T-helper 2 cell treated with Interferon-gamma antibody and Interleukin-4, amounts not matched to agents 5 μg/mL and 100 μg/mL, for 36 hours (primary cell): ENCODE data around the gene SLC25A26.

Experiments used
- DNase-seq: peaks from one replicate; pipeline ENCODE4 v3.0.0; 2021; ENCODE audit warnings: low spot score
- H3K27ac Mint-ChIP-seq: one replicate; pipeline ENCODE4 v1.8.0; 2021; ENCODE audit warnings: mild to moderate bottlenecking, mixed read lengths
- H3K27me3 Mint-ChIP-seq: one replicate; pipeline ENCODE4 v1.8.0; 2021; ENCODE audit warnings: low read depth, mixed read lengths
- H3K36me3 Mint-ChIP-seq: one replicate; pipeline ENCODE4 v1.8.0; 2021; ENCODE audit warnings: low read depth, mixed read lengths
- H3K4me1 Mint-ChIP-seq: one replicate; pipeline ENCODE4 v1.8.0; 2021; ENCODE audit warnings: low read depth, mixed read lengths
- H3K4me3 Mint-ChIP-seq: one replicate; pipeline ENCODE4 v1.8.0; 2022; ENCODE audit warnings: mild to moderate bottlenecking, moderate library complexity, mixed read lengths
- H3K9me3 Mint-ChIP-seq: one replicate; pipeline ENCODE4 v1.8.0; 2021; ENCODE audit warnings: mixed read lengths

Gene SLC25A26

GRCh38 chr3:66237552-66237951 lies 16.8 kb downstream of the SLC25A26 start:
- Mint-ChIP-seq H3K27ac (no peak overlapping the region), H3K27me3 (no peaks in the 10 kb centered on the region), H3K4me1 (peaks cover 12% of the 10 kb centered on the region), H3K36me3 (peaks cover 47% of the 10 kb centered on the region), H3K4me3 (no peak overlapping the region), H3K9me3 (peaks cover 43% of the 10 kb centered on the region)
- no peak for DNase-seq

- DNase-seq = peak; percentile 23
- Mint-ChIP-seq H3K36me3 (peaks cover 61% of the 10 kb centered on the region), H3K4me3 (no peak overlapping the region), H3K27ac (no peak overlapping the region), H3K27me3 (no peaks in the 10 kb centered on the region), H3K9me3 (peaks cover 38% of the 10 kb centered on the region), H3K4me1 (peaks cover 12% of the 10 kb centered on the region)
These were observed 18.8 kb downstream of the SLC25A26 start for GRCh38 chr3:66239513-66240123.

DNA sequence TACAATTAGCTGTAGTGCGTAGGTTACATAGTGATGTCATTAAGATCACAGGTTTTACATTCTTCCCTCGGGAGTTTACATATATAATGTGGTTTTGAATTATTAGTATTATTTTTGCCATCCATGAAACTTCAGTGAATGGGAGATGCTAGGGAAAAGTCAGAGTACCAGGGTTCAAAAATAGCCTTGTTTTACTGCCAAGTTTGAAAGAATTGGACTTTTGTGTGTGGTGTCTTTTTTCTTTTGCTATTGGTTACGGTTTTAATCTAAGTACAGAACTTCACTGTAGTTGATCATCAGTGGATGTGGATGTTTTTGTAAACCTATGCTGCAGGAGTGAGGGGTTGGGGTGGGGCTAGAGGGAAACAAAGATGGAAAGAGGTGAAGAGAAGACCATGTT lies 20.7 kb downstream of the SLC25A26 start:
- H3K4me3 Mint-ChIP-seq = no peak overlapping the region
- peaks cover 25% of the 10 kb centered on the region for H3K9me3 Mint-ChIP-seq
- H3K36me3 Mint-ChIP-seq = peaks cover 63% of the 10 kb centered on the region
- H3K27me3 Mint-ChIP-seq = no peaks in the 10 kb centered on the region
- H3K27ac Mint-ChIP-seq = no peak overlapping the region
- no peak for DNase-seq
- H3K4me1 Mint-ChIP-seq = peaks cover 12% of the 10 kb centered on the region

GRCh38 chr3:66242788-66243464 lies 22.1 kb downstream of the SLC25A26 start:
- H3K4me1 Mint-ChIP-seq = peaks cover 9% of the 10 kb centered on the region
- H3K4me3 Mint-ChIP-seq = no peak overlapping the region
- peaks cover 17% of the 10 kb centered on the region for H3K9me3 Mint-ChIP-seq
- no peaks in the 10 kb centered on the region for H3K27me3 Mint-ChIP-seq
- DNase-seq = no peak
- H3K27ac Mint-ChIP-seq = no peak overlapping the region
- peaks cover 52% of the 10 kb centered on the region for H3K36me3 Mint-ChIP-seq

- H3K36me3 Mint-ChIP-seq = peaks cover 18% of the 10 kb centered on the region
- no peak overlapping the region for H3K4me3 Mint-ChIP-seq
- no peak for DNase-seq
- H3K27me3 Mint-ChIP-seq = no peaks in the 10 kb centered on the region
- no peak overlapping the region for H3K27ac Mint-ChIP-seq
- peaks cover 1% of the 10 kb centered on the region for H3K4me1 Mint-ChIP-seq
- H3K9me3 Mint-ChIP-seq = no peaks in the 10 kb centered on the region
These were observed 27.8 kb downstream of the SLC25A26 start for GRCh38 chr3:66248641-66249040.

DNA sequence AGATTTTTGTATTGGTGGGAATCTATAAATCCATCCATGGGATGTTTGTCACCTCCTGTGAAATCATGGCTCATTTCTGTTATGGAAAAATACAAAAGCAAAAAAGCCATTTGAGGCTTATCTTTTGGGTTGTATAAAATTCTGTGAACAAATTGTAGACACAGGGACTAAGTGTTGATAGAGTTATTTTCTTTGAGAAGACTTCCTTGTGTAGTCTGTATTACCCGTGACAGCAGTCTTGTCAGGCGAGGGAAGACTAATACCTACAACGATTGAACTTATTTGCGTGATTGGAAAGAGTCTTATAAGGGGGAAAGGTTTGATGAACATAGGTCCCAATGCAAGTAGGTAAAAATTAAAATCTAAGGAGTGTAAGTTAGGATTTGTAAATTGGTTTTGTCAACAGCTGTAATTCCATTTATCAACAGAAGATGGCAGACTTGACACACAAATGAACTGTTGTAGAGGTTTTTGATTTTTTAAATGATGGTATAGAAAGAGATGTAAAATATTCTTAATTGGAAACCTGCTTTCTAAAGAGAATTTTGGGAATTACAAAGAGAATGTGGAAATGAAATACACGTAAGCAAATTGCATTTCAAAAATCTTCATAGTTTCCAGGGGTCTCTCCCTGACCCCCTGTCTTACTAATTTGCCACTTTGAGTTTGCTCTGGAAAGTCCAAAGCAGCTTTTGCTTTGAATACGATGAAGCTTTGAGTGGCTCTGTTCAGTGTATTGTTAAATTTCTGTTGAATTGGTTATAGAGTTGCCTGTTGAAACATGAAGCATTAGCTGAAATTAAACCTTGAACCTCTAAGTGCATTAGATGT lies 33.2 kb downstream of the SLC25A26 start:
- H3K27me3 Mint-ChIP-seq = no peaks in the 10 kb centered on the region
- H3K36me3 Mint-ChIP-seq = peaks cover 4% of the 10 kb centered on the region
- no peak overlapping the region for H3K27ac Mint-ChIP-seq
- DNase-seq = no peak
- H3K9me3 Mint-ChIP-seq = no peaks in the 10 kb centered on the region
- peaks cover 4% of the 10 kb centered on the region for H3K4me1 Mint-ChIP-seq
- no peak overlapping the region for H3K4me3 Mint-ChIP-seq

DNA sequence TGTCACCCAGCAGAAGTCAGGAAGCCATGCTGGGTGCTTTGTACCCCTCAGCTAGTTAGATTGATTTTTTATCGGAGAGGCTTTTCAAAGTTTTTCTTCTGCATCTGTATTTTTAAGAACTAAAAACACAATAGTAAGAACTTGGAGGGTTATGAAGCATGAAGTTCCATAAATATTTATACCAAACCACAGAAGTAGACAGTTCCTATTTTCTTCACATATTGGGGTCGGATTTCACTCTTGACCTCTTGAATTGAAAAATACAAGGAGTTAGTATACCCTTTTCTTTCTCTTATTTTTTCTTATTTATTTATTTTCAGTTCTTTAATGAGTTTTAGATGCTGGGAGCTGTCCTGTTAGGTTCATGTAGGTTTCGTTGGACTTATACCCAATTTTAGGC lies 35.1 kb downstream of the SLC25A26 start:
- Mint-ChIP-seq H3K4me1 (peaks cover 3% of the 10 kb centered on the region), H3K4me3 (no peak overlapping the region), H3K27ac (no peak overlapping the region), H3K36me3 (peaks cover 2% of the 10 kb centered on the region), H3K27me3 (no peaks in the 10 kb centered on the region), H3K9me3 (no peaks in the 10 kb centered on the region)
- DNase-seq = no peak

- Mint-ChIP-seq H3K27me3 (no peaks in the 10 kb centered on the region), H3K4me3 (no peak overlapping the region), H3K27ac (no peak overlapping the region), H3K4me1 (peaks cover 3% of the 10 kb centered on the region), H3K36me3 (peaks cover 2% of the 10 kb centered on the region), H3K9me3 (no peaks in the 10 kb centered on the region)
- no peak for DNase-seq
These were observed 36.0 kb downstream of the SLC25A26 start for GRCh38 chr3:66256806-66257205.

DNA sequence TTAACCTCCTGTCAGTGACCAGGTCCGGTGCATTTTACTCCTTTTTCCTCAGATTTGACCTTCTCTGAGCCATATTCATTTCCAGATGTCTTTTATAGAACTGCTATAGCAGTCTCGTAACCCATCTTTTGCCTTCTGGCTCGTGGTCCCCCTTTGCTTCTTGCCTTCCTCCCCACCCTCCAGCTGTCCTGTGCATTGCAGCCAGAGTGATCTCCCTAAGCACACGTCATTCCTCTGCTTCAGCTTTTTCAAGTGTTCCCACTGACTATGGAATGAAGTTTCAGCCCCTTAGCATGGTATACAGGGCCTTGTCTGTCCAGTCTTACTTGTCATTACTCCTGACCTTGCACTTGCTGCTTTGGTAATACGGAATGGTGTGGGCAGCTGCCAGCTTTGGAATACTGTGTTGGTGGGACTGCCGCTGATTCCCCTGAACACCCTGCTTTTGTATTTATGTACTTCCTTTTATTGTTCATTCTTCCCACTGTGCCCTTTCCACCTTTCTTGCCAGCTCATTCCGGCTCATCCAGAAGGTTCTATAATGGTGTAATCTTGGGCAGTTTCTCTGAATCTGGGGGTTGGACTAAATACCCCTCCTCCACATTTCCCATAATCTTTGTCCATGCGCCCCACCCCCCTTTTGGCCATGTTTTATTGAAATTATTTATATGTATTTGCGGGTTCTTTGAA lies 38.9 kb downstream of the SLC25A26 start:
- Mint-ChIP-seq H3K4me1 (peaks cover 3% of the 10 kb centered on the region), H3K36me3 (peaks cover 2% of the 10 kb centered on the region), H3K27ac (no peak overlapping the region), H3K4me3 (no peak overlapping the region), H3K27me3 (no peaks in the 10 kb centered on the region), H3K9me3 (no peaks in the 10 kb centered on the region)
- DNase-seq = no peak

DNA sequence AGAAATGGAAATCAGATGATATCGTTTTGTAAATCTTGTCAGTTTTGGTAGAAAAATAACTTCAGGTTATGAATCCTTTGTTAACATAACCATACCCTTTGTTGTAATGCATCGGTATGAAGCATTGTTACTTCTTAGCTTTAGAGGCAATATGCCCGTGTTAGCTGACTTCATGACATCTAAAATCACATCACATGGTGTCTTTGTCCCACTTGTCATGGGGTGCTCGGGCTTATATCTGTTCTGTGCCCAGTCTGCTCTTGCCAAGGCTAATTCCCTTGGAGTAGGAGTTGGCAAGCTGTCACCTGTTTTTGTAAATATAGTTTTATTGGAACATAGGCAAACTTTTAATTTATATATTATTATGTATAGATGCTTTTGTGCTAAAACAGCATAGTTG lies 39.6 kb downstream of the SLC25A26 start:
- Mint-ChIP-seq H3K4me3 (no peak overlapping the region), H3K9me3 (no peaks in the 10 kb centered on the region), H3K4me1 (peaks cover 3% of the 10 kb centered on the region), H3K27me3 (no peaks in the 10 kb centered on the region), H3K27ac (no peak overlapping the region), H3K36me3 (peaks cover 2% of the 10 kb centered on the region)
- DNase-seq = no peak

GRCh38 chr3:66261355-66261754 lies 40.6 kb downstream of the SLC25A26 start:
- no peak overlapping the region for H3K27ac Mint-ChIP-seq
- H3K36me3 Mint-ChIP-seq = peaks cover 2% of the 10 kb centered on the region
- H3K27me3 Mint-ChIP-seq = no peaks in the 10 kb centered on the region

GRCh38 chr3:66265649-66266048 lies 44.8 kb downstream of the SLC25A26 start:
- H3K27me3 Mint-ChIP-seq = no peaks in the 10 kb centered on the region

More at GRCh38 chr3:66261355-66261754, 40.6 kb downstream of the SLC25A26 start:
- Mint-ChIP-seq H3K4me3 (no peak overlapping the region), H3K9me3 (no peaks in the 10 kb centered on the region), H3K4me1 (peaks cover 3% of the 10 kb centered on the region)
- no peak for DNase-seq

DNA sequence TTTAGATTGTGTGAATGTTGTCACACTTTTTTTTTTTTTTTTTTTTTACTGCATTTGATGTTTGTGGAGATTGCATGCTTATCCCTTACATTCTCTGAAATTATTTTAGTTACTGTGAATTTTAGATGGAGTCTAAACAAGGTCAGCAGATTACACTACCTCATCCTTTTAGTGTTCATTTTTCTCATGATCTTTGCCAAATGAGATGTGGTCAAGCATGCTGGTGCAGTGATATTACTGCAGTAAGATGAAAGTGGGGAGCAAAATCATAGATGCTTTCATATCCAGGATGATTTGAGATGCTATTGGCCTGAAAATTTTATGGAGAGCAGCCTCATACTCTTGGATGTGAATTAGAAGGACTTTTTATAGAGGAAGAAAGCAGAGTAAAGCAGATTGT lies 45.8 kb downstream of the SLC25A26 start:
- Mint-ChIP-seq H3K27ac (no peak overlapping the region), H3K36me3 (peaks cover 3% of the 10 kb centered on the region)

More at GRCh38 chr3:66265649-66266048, 44.8 kb downstream of the SLC25A26 start:
- Mint-ChIP-seq H3K4me1 (no peaks in the 10 kb centered on the region), H3K36me3 (peaks cover 3% of the 10 kb centered on the region), H3K9me3 (no peaks in the 10 kb centered on the region), H3K4me3 (no peak overlapping the region), H3K27ac (no peak overlapping the region)
- DNase-seq = no peak

GRCh38 chr3:66267031-66267430 lies 46.2 kb downstream of the SLC25A26 start:
- Mint-ChIP-seq H3K9me3 (no peaks in the 10 kb centered on the region), H3K27me3 (no peaks in the 10 kb centered on the region), H3K36me3 (peaks cover 3% of the 10 kb centered on the region), H3K27ac (no peak overlapping the region), H3K4me1 (no peaks in the 10 kb centered on the region), H3K4me3 (no peak overlapping the region)
- DNase-seq = no peak

More for the DNA sequence above, 45.8 kb downstream of the SLC25A26 start:
- H3K4me3 Mint-ChIP-seq = no peak overlapping the region
- H3K4me1 Mint-ChIP-seq = no peaks in the 10 kb centered on the region
- DNase-seq = no peak
- no peaks in the 10 kb centered on the region for H3K27me3 Mint-ChIP-seq
- H3K9me3 Mint-ChIP-seq = no peaks in the 10 kb centered on the region
